ENCODE results near the gene CRIM1.

GRCh38 chr2:36461039-36461681, 105.6 kb downstream of the CRIM1 start:
- TF ChIP-seq CTCF (IDR thresholded peaks at IDR 0.05) (no peak), POLR2AphosphoS5 (IDR thresholded peaks at IDR 0.05) (peak in 2 of 4 donors; percentile 5 to 65)
